H1 (cell line): ENCODE data around the gene PLCB3. TPM values are rescaled to one million over a fixed set of nuclear protein-coding genes. Genes with fewer than 3 reads are reported as not detected.

ENCODE experiments used
- ASH2L ChIP-seq: fragments of 200-600, 300-600 bp; sonication (generic); IDR thresholded peaks from one replicate; pipeline ENCODE4 v1.7.1; 2017; ENCODE audit warnings: low read length
- BRCA1 ChIP-seq: IDR thresholded peaks from 2 replicates; pipeline ENCODE4 v1.6.1; 2012; ENCODE audit warnings: low read depth, low read length, improper control_type of control experiment
- CHD2 ChIP-seq: IDR thresholded peaks from 2 replicates; pipeline ENCODE4 v1.6.1; 2012; ENCODE audit warnings: low read length, improper control_type of control experiment
- CREB1 ChIP-seq: IDR thresholded peaks from 2 replicates; pipeline ENCODE4 v1.6.1; 2012; ENCODE audit warnings: inconsistent platforms
- E2F6 ChIP-seq: IDR thresholded peaks from 2 replicates; pipeline ENCODE4 v1.6.1; 2012; ENCODE audit warnings: inconsistent platforms
- EGR1 ChIP-seq: IDR thresholded peaks from 2 replicates; pipeline ENCODE4 v1.6.1; 2011; ENCODE audit warnings: low read depth, low read length, borderline replicate concordance
- EP300 ChIP-seq, 2 experiments: IDR thresholded peaks; 1 replicate in 1 of 2; 2 replicates in 1 of 2; pipeline ENCODE4 v1.6.1; 2011 to 2012; ENCODE audit warnings: low read depth in 2 of 2, low read length in 2 of 2, mild to moderate bottlenecking in 2 of 2, borderline replicate concordance in 1 of 2, inconsistent platforms in 1 of 2, moderate library complexity in 1 of 2
- HDAC2 ChIP-seq, 2 experiments: fragments of 300-600 bp in 1 of 2; sonication (generic) in 1 of 2; IDR thresholded peaks; 2 replicates each; pipeline ENCODE4 v1.6.1; 2011 to 2012; ENCODE audit warnings: low read depth in 2 of 2, low read length in 2 of 2, mild to moderate bottlenecking in 2 of 2, moderate library complexity in 2 of 2, borderline replicate concordance in 1 of 2, inconsistent platforms in 1 of 2
- JUN ChIP-seq: IDR thresholded peaks from 2 replicates; pipeline ENCODE4 v1.6.1; 2011; ENCODE audit warnings: low read depth, mild to moderate bottlenecking, improper control_type of control experiment, low read length
- MAFK ChIP-seq: IDR thresholded peaks from 2 replicates; pipeline ENCODE4 v1.6.1; 2012; ENCODE audit warnings: low read depth, mild to moderate bottlenecking, improper control_type of control experiment, low read length
- PHF8 ChIP-seq: fragments of 200-600 bp; sonication (generic); conservative IDR thresholded peaks from 2 replicates; pipeline ENCODE4 v1.7.1; 2012; ENCODE audit warnings: low read depth, mild to moderate bottlenecking, inconsistent platforms, low read length, moderate library complexity
- RNF2 ChIP-seq: fragments of 200-900, 300-1000 bp; sonication (generic); IDR thresholded peaks from 2 replicates; pipeline ENCODE4 v1.7.1; 2016; ENCODE audit warnings: borderline replicate concordance, low read depth, mild to moderate bottlenecking, antibody characterized with exemption, low read length; ENCODE audit not compliant: poor library complexity, severe bottlenecking; ENCODE audit errors: missing control alignments
- SIN3A ChIP-seq, 2 experiments: IDR thresholded peaks in 1 of 2; conservative IDR thresholded peaks in 1 of 2; 2 replicates each; pipeline ENCODE4 v1.6.1; 2011 to 2012; ENCODE audit warnings: low read length in 2 of 2, improper control_type of control experiment in 1 of 2, low read depth in 1 of 2, mild to moderate bottlenecking in 1 of 2
- SP1 ChIP-seq: IDR thresholded peaks from 2 replicates; pipeline ENCODE4 v1.6.1; 2011; ENCODE audit warnings: low read depth, low read length
- TAF7 ChIP-seq: optimal IDR thresholded peaks from 2 replicates; pipeline ENCODE3; 2011; ENCODE audit warnings: low read depth, mild to moderate bottlenecking, inconsistent platforms, low read length, moderate library complexity, borderline replicate concordance
- TBP ChIP-seq: IDR thresholded peaks from 2 replicates; pipeline ENCODE4 v1.6.1; 2011; ENCODE audit warnings: low read depth, low read length, improper control_type of control experiment
- TCF12 ChIP-seq: IDR thresholded peaks from 2 replicates; pipeline ENCODE4 v1.6.1; 2011; ENCODE audit warnings: low read depth, mild to moderate bottlenecking, low read length
- USF2 ChIP-seq: IDR thresholded peaks from 2 replicates; pipeline ENCODE4 v1.6.1; 2011; ENCODE audit warnings: low read length, improper control_type of control experiment
- polyA plus RNA-seq, 7 experiments: library from polyadenylated mRNA; depleted of rRNA in 3 of 7; stranded (reverse) in 5 of 7; unstranded in 2 of 7; fragments of >200 nt in 5 of 7; fragments of 200-250 nt in 2 of 7; gene quantifications; 1 replicate in 5 of 7; 2 replicates in 1 of 7; 4 replicates in 1 of 7; pipeline versions ENCODE4 v1.2.1 to v1.2.3, GENCODE V29; 2011 to 2013; ENCODE audit warnings: missing spikeins in 2 of 7, mixed read lengths in 2 of 7
- total RNA-seq: library from RNA; stranded (reverse); fragmentation: NEBNext Ultra II Directional; extraction: Animal tissue kit (Norgen Biotek cat#: 25700); gene quantifications from 2 replicates; pipeline ENCODE4 v1.2.1, GENCODE V29; 2021

PLCB3 gene
- total and polyA plus RNA-seq, 2 of the 8 experiments (the other 6 are each of a cell fraction or from before 2014, with no cell fraction given) = 47.2 to 104 TPM

GRCh38 chr11:64230171-64230984 lies 21.0 kb upstream of the PLCB3 start, which contains the start of gene DNAJC4 (continued):
- no peak for TF ChIP-seq RNF2
- no peak for TF ChIP-seq JUN
- peak in 1 of 2 experiments; percentile 32; a peak in 1 of 4 replicates for TF ChIP-seq HDAC2 (IDR thresholded peaks at IDR 0.05; ENCODE audit: borderline replicate concordance in 1 of 2, low read depth in 2 of 2, low read length in 2 of 2)
- peak; percentile 62; the same call in 1 of the 2 replicates for TF ChIP-seq SP1
- TF ChIP-seq SIN3A (conservative IDR thresholded peaks at IDR 0.05 in 1 of 2, IDR thresholded peaks at IDR 0.05 in 1 of 2; ENCODE audit: low read depth in 1 of 2, low read length in 2 of 2) = peak in 1 of 2 experiments; percentile 93; a peak in 2 of 4 replicates
- peak; percentile 30; the same call in 1 of the 2 replicates for TF ChIP-seq TBP
- no peak for TF ChIP-seq MAFK
- 0 out of 2 replicates have a peak, but pooled peaks have one; percentile 4 for TF ChIP-seq TCF12
- 0 out of 2 replicates have a peak, but pooled peaks have one; percentile 9 for TF ChIP-seq PHF8
- TF ChIP-seq CHD2 = no peak
- no peak for TF ChIP-seq E2F6
- TF ChIP-seq EGR1 = no peak; the same call in 1 of the 2 replicates
- no peak for TF ChIP-seq BRCA1
- peak; percentile 46 for TF ChIP-seq ASH2L
- no peak for TF ChIP-seq EP300 (IDR thresholded peaks at IDR 0.05; ENCODE audit: borderline replicate concordance in 1 of 2, low read depth in 2 of 2, low read length in 2 of 2)
- TF ChIP-seq CREB1 = peak; percentile 75
- TF ChIP-seq USF2 = no peak
- TF ChIP-seq TAF7 = no peak
